Measurements from ENCODE around the gene FLT1. TPM values are rescaled to one million over a fixed set of nuclear protein-coding genes. Genes with fewer than 3 reads are reported as not detected.

The FLT1 gene
- total RNA-seq, 2 donors from 2014 or later, result 12.3 to 44.6 TPM

- ATAC-seq (ENCODE audit: insufficient number of reproducible peaks, low FRiP score, low read depth), result no peak
- Histone ChIP-seq H3K27me3 (replicated peaks; ENCODE audit: insufficient read depth) (no peaks in the 10 kb centered on the region), H3K27ac (no peak overlapping the region), H3K36me3 (no peaks in the 10 kb centered on the region), H3K4me3 (no peak overlapping the region), H3K4me1 (ENCODE audit: control insufficient read depth in 1 of 2, low read depth in 2 of 2) (no peaks in the 10 kb centered on the region), H3K9me3 (no peaks in the 10 kb centered on the region)
- TF ChIP-seq, protein P1, sequence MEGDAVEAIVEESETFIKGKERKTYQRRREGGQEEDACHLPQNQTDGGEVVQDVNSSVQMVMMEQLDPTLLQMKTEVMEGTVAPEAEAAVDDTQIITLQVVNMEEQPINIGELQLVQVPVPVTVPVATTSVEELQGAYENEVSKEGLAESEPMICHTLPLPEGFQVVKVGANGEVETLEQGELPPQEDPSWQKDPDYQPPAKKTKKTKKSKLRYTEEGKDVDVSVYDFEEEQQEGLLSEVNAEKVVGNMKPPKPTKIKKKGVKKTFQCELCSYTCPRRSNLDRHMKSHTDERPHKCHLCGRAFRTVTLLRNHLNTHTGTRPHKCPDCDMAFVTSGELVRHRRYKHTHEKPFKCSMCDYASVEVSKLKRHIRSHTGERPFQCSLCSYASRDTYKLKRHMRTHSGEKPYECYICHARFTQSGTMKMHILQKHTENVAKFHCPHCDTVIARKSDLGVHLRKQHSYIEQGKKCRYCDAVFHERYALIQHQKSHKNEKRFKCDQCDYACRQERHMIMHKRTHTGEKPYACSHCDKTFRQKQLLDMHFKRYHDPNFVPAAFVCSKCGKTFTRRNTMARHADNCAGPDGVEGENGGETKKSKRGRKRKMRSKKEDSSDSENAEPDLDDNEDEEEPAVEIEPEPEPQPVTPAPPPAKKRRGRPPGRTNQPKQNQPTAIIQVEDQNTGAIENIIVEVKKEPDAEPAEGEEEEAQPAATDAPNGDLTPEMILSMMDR (IDR thresholded peaks at IDR 0.05), result no peak
- DNase-seq (ENCODE audit: low spot score), result no peak
Observed at GRCh38 chr13:28424541-28424940, 70.4 kb downstream of the FLT1 start.

GRCh38 chr13:28423010-28423409 lies 71.9 kb downstream of the FLT1 start:
- TF ChIP-seq, protein P1 (IDR thresholded peaks at IDR 0.05), result no peak
- DNase-seq (ENCODE audit: low spot score), result no peak
- Histone ChIP-seq H3K27ac (no peak overlapping the region), H3K36me3 (no peaks in the 10 kb centered on the region), H3K27me3 (replicated peaks; ENCODE audit: insufficient read depth) (no peaks in the 10 kb centered on the region), H3K4me3 (no peak overlapping the region), H3K4me1 (ENCODE audit: control insufficient read depth in 1 of 2, low read depth in 2 of 2) (no peaks in the 10 kb centered on the region), H3K9me3 (no peaks in the 10 kb centered on the region)
- no peak for ATAC-seq (ENCODE audit: insufficient number of reproducible peaks, low FRiP score, low read depth)

DNA sequence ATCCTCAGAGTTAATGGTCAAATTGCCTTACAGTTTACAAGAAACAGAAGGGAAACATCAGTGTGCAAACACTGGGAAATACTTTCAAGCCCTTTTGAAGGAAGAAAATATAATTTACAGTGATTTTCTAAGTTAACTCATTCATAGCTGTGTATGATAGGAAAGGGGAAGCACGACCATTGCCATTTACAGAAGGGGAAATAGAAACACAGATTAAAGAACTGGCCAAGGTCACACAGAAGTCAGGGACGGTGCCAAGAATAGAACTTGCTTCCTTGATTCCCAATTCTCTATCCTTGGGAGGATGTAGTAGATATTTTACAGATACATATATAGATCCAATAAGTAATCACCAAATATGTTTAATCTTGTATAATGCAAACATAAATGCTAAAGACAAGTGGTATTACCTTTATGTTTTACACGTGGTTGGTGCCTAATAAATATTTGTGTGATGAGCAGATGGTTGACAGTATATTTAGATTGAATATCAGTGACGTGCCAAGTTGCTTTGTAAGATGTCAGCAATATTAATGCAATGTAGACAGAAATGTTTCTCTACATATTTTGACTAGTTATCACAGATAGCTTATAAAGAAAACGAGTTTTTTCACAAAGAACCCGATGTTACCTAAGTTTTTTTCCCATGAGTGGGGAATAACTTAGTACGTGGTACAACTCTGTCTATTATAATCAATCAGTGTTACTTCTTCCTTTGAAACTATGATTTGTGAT lies 73.1 kb downstream of the FLT1 start:
- no peaks in the 10 kb centered on the region for H3K9me3 ChIP-seq
- H3K36me3 ChIP-seq, result no peaks in the 10 kb centered on the region
- TF ChIP-seq, protein P1 (IDR thresholded peaks at IDR 0.05), result no peak
- no peaks in the 10 kb centered on the region for H3K4me1 ChIP-seq (ENCODE audit: control insufficient read depth in 1 of 2, low read depth in 2 of 2)
- H3K4me3 ChIP-seq, result no peak overlapping the region
- ATAC-seq (ENCODE audit: insufficient number of reproducible peaks, low FRiP score, low read depth), result no peak
- no peak overlapping the region for H3K27ac ChIP-seq
- no peaks in the 10 kb centered on the region for H3K27me3 ChIP-seq (replicated peaks; ENCODE audit: insufficient read depth)
- no peak for DNase-seq (ENCODE audit: low spot score)

GRCh38 chr13:28420704-28421103 lies 74.2 kb downstream of the FLT1 start:
- ATAC-seq (ENCODE audit: insufficient number of reproducible peaks, low FRiP score, low read depth) (no peak), DNase-seq (ENCODE audit: low spot score) (no peak)
- Histone ChIP-seq H3K27me3 (replicated peaks; ENCODE audit: insufficient read depth) (no peaks in the 10 kb centered on the region), H3K4me1 (ENCODE audit: control insufficient read depth in 1 of 2, low read depth in 2 of 2) (no peaks in the 10 kb centered on the region), H3K36me3 (no peaks in the 10 kb centered on the region), H3K27ac (no peak overlapping the region), H3K9me3 (no peaks in the 10 kb centered on the region), H3K4me3 (no peak overlapping the region)
- TF ChIP-seq, protein P1 (IDR thresholded peaks at IDR 0.05), result no peak

DNA sequence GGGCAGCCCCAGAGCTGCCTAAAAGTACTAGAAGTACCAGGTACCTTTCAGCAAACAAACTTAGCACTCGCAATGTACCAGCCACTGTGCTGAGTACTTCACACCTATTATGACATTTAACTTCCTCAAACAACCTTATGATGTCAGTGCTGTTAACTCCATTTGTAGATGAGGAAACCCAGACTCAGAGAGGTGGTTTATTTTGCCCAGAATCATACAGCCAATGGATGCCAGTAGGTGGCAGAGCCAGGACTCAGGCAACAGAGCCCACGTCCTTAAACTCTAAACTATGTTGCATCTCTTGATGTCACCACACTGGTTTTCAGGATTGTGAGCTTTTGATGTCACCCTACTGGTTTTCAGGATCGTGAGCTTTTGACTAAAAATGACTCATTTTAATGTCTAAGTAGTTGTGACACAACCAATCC lies 78.9 kb downstream of the FLT1 start:
- Histone ChIP-seq H3K36me3 (no peaks in the 10 kb centered on the region), H3K9me3 (no peaks in the 10 kb centered on the region), H3K4me1 (ENCODE audit: control insufficient read depth in 1 of 2, low read depth in 2 of 2) (no peaks in the 10 kb centered on the region), H3K4me3 (no peak overlapping the region), H3K27ac (no peak overlapping the region), H3K27me3 (replicated peaks; ENCODE audit: insufficient read depth) (no peaks in the 10 kb centered on the region)
- TF ChIP-seq, protein P1 (IDR thresholded peaks at IDR 0.05), result no peak
- no peak for ATAC-seq (ENCODE audit: insufficient number of reproducible peaks, low FRiP score, low read depth)
- no peak for DNase-seq (ENCODE audit: low spot score)
